SH-SY5Y (cell line): Measurements from ENCODE around the gene LEPROT.

ENCODE experiments used
- GATA2 ChIP-seq: IDR thresholded peaks from 2 replicates; pipeline ENCODE4 v1.6.1; 2011; ENCODE audit warnings: mild to moderate bottlenecking, low read depth, low read length
- GATA3 ChIP-seq: IDR thresholded peaks from 2 replicates; pipeline ENCODE4 v1.6.1; 2011; ENCODE audit warnings: low read depth, mild to moderate bottlenecking, low read length, moderate library complexity

The LEPROT gene

GRCh38 chr1:65442442-65442841 is 22.0 kb downstream of the LEPROT start:
- TF ChIP-seq GATA3 (no peak), GATA2 (no peak)

DNA sequence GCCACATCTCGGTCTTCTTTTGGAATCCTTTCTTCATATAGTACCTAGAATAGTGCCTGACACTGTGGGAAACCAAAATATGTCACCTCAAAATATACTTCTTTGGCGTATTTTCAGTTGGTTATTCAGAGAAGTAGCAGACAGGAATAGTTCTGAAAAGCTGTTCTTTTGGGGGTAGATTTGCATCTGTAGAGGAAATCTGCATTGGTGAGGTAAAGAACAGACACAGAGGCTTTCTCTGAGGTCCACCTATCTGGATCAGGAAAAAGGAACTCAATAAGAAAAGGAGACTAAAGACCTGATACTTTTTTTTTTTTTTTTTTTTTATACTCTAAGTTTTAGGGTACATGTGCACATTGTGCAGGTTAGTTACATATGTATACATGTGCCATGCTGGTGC is 23.2 kb downstream of the LEPROT start:
- TF ChIP-seq GATA2 (no peak), GATA3 (no peak)

- TF ChIP-seq GATA3 (no peak), GATA2 (no peak)
Measured at GRCh38 chr1:65444128-65444640, 23.7 kb downstream of the LEPROT start.

- TF ChIP-seq GATA3 = no peak
- no peak for TF ChIP-seq GATA2
Measured at GRCh38 chr1:65445837-65446236, 25.4 kb downstream of the LEPROT start.

DNA sequence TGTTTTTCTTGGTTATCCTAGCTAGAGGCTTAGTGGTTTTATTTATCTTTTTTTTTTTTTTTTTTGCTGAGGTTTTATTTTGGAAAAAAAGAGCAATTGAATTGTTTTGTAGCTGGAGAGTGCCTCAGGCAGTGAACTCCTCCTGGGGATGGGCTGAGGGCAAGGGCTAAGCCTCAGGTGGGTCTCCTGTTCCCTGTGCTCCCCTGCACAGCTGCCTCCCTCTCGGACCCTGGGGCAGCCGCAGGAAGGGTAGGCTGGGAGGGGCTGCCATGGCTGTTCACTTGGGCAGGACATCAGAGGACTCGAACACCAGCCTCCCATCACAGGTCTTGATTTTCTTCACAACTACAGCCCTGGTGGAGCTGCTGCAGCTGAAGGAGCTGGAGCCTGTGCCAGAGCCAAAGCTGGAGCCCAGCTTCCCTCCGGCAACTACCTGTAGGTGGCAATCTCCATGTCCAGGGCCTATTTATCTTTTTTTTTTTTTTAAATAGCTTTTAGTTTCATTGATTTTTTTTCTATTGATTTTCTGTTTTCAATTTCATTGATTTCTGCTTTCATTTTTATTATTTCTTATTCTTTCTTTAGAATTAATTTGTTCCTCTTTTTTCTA is 28.9 kb downstream of the LEPROT start:
- TF ChIP-seq GATA2 (no peak), GATA3 (no peak)

GRCh38 chr1:65456481-65456880 is 36.0 kb downstream of the LEPROT start:
- TF ChIP-seq GATA3 (no peak), GATA2 (no peak)

- TF ChIP-seq GATA3 (no peak), GATA2 (no peak)
Measured at GRCh38 chr1:65457868-65458267, 37.4 kb downstream of the LEPROT start.

GRCh38 chr1:65458730-65459396 is 38.4 kb downstream of the LEPROT start:
- TF ChIP-seq GATA2 (no peak), GATA3 (no peak)

- TF ChIP-seq GATA2 (no peak), GATA3 (no peak)
Measured at GRCh38 chr1:65459397-65459768, 38.9 kb downstream of the LEPROT start.

DNA sequence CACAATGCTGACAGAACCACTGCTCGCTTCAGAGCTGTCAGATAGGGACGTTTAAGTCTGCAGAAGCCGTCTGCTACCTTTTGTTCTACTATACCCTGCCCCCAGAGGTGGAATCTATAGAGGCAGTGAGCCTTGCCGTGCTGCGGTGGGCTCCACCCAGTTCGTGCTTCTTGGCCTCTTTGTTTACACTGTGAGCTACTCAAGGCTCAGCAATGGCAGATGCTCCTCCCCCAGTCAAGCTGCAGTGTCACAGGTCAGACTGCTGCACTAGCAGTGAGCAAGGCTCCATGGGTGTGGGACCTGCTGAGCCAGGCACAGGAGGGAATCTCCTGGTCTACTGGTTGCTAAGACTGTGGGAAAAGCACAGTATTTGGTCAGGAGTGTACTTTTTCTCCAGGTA is 47.1 kb downstream of the LEPROT start:
- TF ChIP-seq GATA2 (no peak), GATA3 (no peak)

DNA sequence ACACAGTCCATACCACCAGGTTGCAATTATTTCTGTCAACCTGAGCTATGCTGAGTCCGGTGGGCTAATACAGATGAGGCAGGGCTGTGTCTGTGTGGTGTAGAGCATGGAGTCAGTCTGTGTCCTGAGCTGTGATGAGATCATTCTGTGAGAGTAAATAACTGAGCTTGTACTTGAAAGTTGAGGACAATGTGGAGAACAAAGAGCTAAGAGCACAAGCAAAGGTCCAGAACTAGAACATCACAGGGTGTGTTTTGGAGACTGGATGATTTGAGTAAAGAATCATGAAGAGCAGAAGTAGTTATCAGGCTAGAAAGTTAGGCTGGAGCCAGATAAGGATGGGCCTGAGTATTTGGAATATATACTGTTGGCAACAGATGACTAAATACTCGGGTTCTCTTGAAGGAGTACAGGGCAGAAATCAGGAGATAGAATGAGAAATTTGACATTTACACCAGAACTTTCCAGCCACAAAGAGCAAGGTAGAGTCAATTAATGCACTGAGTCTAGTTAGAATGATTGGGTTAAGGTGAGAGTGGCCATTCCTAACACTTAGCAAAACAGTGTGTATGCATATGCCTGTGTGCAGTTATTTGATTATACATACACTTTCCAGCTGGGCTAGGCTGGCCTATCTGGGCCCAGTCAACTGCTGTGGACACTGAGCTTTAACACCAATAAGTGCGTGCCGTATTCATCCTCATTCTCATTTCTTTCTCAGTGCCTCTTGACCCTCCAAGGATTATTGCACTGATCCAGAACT is 48.8 kb downstream of the LEPROT start:
- TF ChIP-seq GATA2 = no peak
- no peak for TF ChIP-seq GATA3

DNA sequence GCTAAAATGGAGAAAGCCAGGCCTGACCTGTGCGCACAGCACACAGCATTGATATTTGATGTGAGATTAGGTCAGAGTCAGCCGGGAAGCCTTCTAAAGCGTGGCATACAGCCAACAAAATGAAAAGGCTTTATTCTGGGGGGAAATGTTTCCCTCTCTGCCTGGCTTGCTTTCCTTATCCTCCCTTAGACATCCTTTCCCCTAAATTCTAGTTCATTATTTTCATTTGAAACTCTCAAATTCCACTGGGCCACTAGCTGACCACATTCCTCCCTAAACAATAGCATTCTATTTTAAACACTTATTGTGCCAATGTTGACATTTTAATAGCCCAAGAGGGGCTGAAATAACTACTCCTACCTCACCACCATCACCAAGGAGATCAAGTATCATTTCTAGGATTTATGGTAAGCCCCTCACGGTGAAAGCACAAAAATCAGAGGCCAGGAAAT is 49.4 kb downstream of the LEPROT start:
- 0 out of 2 replicates have a peak, but pooled peaks have one; percentile 35 for TF ChIP-seq GATA2
- no peak for TF ChIP-seq GATA3

DNA sequence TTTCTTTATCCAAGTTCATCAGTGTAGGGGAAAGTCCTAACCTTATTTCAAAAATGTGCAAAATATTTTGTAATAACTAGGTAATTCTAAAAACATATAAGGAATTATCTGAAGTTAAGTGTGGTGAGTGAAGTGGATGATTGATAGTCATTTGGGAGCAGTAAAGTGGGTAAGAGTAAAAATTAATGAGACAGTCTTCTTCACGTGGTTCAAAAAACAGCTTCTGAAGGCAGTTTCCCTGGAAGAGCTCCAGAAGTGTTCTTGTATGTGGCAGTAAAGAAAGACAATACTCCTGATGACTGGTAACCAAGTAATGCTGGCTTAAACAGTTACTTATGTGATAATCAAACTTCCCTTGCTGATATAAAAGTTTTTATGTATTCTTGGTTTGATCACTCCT is 50.3 kb downstream of the LEPROT start:
- TF ChIP-seq GATA2 (no peak), GATA3 (no peak)

DNA sequence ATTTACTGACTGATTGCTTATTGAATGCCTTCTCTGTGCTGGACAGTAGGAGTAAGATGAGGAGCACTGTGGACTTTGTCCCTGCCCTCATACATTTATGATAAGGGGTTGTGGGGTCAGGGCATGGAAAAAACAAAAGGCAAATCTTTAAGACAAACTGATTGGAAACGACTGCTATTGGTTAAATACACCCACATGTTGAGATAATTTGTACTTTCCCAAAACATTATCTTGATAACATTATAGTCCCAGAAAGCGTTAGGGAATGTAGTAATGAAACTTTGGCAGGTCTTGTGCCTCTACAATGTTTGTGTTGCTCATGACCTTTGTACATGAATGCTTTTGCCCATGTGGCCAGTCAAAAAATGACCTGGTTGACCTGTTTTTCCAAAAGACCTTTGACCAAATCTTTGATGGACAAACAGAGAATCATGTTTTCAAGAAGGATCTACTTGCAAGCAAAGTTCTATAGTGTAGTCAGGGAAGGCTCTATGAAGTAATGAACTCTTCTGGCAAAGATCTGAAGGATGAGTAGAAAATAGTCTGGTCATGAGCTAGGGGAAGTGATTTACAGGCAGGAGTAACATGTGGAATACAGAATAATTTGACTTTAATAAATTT is 50.9 kb downstream of the LEPROT start:
- TF ChIP-seq GATA2 (no peak), GATA3 (no peak)
